ENCODE data around the gene AKR1C4. TPM values are rescaled to one million over a fixed set of nuclear protein-coding genes. Genes with fewer than 3 reads are reported as not detected.
A peak's percentile ranks its signal among the peaks of the same experiment; 100 is the strongest.
"Not testable (repeated sequence)": the region's sequence is repeated elsewhere in the genome, so short reads cannot be mapped to it uniquely, and the experiment has no call there.

Gene AKR1C4
- total and polyA plus RNA-seq, 10 donors: not detected

DNA sequence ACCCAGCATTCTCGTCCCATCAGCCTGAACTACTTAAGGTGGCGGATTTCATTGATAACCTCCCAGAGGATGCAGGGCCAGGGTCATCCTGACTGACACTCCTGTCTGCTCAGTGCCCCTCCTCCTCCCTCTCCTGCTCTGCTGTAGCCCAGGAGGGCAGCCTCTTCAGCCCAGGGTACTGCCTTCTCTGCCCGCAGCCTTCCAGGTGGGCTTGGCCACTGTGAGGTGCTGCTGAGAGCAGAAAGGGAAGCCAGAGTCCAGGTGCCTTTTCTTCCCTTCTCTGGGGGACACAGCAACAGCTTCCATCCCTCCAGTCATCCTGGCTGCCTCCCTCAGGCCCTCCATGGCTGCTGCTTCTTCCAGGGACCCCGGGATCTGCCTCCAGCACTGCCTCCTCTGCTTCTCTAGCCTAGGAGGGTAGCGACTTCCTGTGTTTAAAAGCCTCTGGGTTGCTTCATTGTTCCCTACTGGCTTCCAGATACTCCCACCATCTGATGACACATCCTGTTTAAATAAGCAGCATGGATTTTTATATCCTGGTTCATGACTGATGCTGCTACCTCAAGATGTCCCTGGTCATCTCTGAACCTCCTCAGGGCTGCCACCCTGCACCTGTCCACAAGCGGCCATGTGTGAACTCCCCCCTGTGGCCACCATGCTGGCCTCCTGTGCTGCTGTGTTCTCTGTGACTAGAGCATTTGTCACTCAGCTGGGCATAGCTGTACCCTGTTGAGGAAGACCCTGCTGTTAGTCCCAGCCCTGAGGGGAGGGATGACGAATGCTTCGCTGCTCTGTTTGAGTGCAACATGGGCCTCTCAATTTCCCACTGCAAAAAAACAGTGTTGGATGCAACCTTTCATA lies 55.8 kb downstream of the AKR1C4 start:
- H3K36me3 ChIP-seq: no peaks in the 10 kb centered on the region
- H3K4me3 ChIP-seq: no peak overlapping the region
- intact Hi-C loops (cut with DNase I; ENCODE audit: low total_unique reads): no loop called here
- 63 to 80% (median 72%) methylated on average over 8 of the region's 8 CpGs for WGBS, 5 donors
- H3K9me3 ChIP-seq: peaks cover 0 to 3% (median 0%) of the 10 kb centered on the region in 8 donors
- peaks cover 0 to 3% (median 0%) of the 10 kb centered on the region in 7 donors for H3K27me3 ChIP-seq (replicated peaks in 1 of 7)
- H3K27ac ChIP-seq: no peak overlapping the region
- TF ChIP-seq POLR2AphosphoS5 (IDR thresholded peaks at IDR 0.05) (no peak), POLR2A (IDR thresholded peaks at IDR 0.05) (no peak)
- TF ChIP-seq, protein P1, sequence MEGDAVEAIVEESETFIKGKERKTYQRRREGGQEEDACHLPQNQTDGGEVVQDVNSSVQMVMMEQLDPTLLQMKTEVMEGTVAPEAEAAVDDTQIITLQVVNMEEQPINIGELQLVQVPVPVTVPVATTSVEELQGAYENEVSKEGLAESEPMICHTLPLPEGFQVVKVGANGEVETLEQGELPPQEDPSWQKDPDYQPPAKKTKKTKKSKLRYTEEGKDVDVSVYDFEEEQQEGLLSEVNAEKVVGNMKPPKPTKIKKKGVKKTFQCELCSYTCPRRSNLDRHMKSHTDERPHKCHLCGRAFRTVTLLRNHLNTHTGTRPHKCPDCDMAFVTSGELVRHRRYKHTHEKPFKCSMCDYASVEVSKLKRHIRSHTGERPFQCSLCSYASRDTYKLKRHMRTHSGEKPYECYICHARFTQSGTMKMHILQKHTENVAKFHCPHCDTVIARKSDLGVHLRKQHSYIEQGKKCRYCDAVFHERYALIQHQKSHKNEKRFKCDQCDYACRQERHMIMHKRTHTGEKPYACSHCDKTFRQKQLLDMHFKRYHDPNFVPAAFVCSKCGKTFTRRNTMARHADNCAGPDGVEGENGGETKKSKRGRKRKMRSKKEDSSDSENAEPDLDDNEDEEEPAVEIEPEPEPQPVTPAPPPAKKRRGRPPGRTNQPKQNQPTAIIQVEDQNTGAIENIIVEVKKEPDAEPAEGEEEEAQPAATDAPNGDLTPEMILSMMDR (IDR thresholded peaks at IDR 0.05 in 8 of 11, conservative IDR thresholded peaks at IDR 0.05 in 3 of 11): no peak
- H3K4me1 ChIP-seq: no peaks in the 10 kb centered on the region
- peak; percentile 50 for DNase-seq

DNA sequence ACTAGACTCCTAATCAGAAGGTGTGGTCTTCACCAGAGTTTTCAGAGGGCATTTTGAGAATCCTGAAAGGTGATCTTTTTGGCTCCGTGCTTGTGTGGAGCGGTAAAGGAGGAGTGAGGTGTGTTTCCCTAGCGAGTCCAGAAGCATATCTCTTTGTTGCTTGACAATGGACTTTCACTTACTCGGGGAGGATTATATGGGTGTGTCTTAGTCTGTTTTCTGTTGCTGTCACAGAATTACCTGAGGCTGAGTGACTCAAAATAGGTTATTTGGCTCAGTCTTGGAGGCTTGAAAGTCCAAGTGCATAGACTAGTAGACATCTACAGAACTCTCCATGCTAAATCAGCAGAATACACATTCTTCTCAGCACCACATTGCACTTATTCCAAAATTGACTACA lies 57.9 kb downstream of the AKR1C4 start:
- peaks cover 0 to 5% (median 0%) of the 10 kb centered on the region in 8 donors for H3K9me3 ChIP-seq
- no peak overlapping the region for H3K4me3 ChIP-seq
- no peaks in the 10 kb centered on the region for H3K4me1 ChIP-seq
- no peak for DNase-seq
- no peak overlapping the region for H3K27ac ChIP-seq
- WGBS, 5 donors: 74 to 93% (median 92%) methylated on average over 4 of the region's 4 CpGs
- intact Hi-C loops (cut with DNase I; ENCODE audit: low total_unique reads): no loop called here
- no peaks in the 10 kb centered on the region for H3K36me3 ChIP-seq
- H3K27me3 ChIP-seq (replicated peaks in 1 of 7): peaks cover 0 to 3% (median 0%) of the 10 kb centered on the region in 7 donors
- TF ChIP-seq, protein P1 (IDR thresholded peaks at IDR 0.05 in 8 of 11, conservative IDR thresholded peaks at IDR 0.05 in 3 of 11): no peak
- TF ChIP-seq POLR2A (IDR thresholded peaks at IDR 0.05): no peak
- TF ChIP-seq POLR2AphosphoS5 (IDR thresholded peaks at IDR 0.05): no peak

DNA sequence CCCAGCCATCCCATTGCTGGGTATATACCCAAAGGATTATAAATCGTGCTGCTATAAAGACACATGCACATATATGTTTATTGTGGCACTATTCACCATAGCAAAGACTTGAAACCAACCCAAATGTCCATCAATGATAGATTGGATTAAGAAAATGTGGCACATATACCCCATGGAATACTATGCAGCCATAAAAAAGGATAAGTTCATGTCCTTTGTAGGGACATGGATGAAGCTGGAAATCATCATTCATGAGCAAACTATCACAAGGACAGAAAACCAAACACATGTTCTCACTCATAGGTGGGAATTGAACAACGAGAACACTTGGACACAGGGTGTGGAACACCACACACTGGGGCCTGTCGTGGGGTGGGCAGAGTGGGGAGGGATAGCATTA lies 61.1 kb downstream of the AKR1C4 start:
- H3K9me3 ChIP-seq; H3K36me3 ChIP-seq; H3K4me3 ChIP-seq; intact Hi-C loops (cut with DNase I; ENCODE audit: low total_unique reads); H3K4me1 ChIP-seq; H3K27ac ChIP-seq; H3K27me3 ChIP-seq (replicated peaks in 1 of 7); DNase-seq: not testable (repeated sequence)
- 64 to 88% (median 84%) methylated on average over 3 of the region's 3 CpGs for WGBS, 5 donors

DNA sequence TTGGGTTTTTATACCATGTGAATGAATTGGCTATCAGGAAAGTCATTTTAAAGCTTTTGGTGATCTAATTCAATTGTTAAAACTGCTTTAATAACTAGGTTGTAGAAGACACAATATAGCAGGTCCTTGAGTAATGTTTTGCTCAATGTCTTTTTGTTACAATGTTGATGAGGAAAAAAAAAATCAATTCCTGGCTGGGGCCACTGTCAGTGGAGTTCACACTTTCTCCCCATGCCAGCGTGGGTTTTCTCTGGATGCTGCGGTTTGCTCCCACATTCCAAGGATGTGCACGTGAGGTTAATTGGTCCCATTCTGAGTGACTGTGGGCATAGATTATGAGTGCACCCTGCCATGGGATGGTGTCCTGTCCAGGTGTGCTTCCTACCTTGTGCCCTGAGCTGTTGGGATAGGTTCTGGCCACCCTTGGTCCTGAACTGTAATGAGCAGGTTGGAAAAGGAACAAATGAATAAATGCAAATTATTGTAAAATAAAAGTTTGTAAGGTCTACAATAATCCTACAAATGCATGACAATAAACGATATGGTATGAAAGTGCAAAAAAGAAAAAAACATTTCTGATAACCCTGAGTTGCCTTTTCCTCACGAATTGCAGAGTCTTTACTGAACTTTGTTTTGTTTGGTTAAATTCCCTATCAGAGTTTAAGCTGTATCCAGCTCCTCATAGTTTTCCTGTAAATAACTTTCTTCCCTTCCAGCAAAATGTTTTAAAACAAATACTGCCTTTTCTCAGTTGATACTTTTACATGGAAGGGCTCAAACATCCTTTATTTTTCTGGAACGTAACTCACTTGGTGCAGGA lies 62.7 kb downstream of the AKR1C4 start:
- TF ChIP-seq POLR2AphosphoS5 (IDR thresholded peaks at IDR 0.05) (no peak), POLR2A (IDR thresholded peaks at IDR 0.05) (no peak)
- TF ChIP-seq, protein P1 (IDR thresholded peaks at IDR 0.05 in 8 of 11, conservative IDR thresholded peaks at IDR 0.05 in 3 of 11): no peak
- no peaks in the 10 kb centered on the region for H3K4me1 ChIP-seq
- intact Hi-C loops (cut with DNase I; ENCODE audit: low total_unique reads): no loop called here
- no peaks in the 10 kb centered on the region for H3K27me3 ChIP-seq (replicated peaks in 1 of 7)
- peaks cover 0 to 21% (median 7%) of the 10 kb centered on the region in 8 donors for H3K9me3 ChIP-seq
- no peaks in the 10 kb centered on the region for H3K36me3 ChIP-seq
- H3K27ac ChIP-seq: no peak overlapping the region
- 80 to 92% (median 83%) methylated on average over 6 of the region's 6 CpGs for WGBS, 5 donors
- no peak for DNase-seq
- no peak overlapping the region for H3K4me3 ChIP-seq
